HL-60/S4 treated with retinoic acid at 250 ng/mL for 4 days and 3 days (cell line): ENCODE measurements around the gene RLIM.
"Not testable (repeated sequence)": the region's sequence is repeated elsewhere in the genome, so short reads cannot be mapped to it uniquely, and the experiment has no call there.

Source experiments
- in situ Hi-C: fragments of 300-500 bp; cut with MboI; formaldehyde crosslinking; loops from 2 replicates; pipeline ENCODE4 v1.7.0; 2022; ENCODE audit warnings: low sequenced_read_pairs

Gene RLIM

GRCh38 chrX:74614093-74614909, at the start of gene RLIM:
Gene RLIM, minus strand, starts transcription at chrX:74614624. Its CDS starts 18,647 bp downstream, at chrX:74595977.
- in situ Hi-C loops = no loop called here

- in situ Hi-C loops = no loop called here
Measured at GRCh38 chrX:74656079-74656745, 41.8 kb upstream of the RLIM start.

- in situ Hi-C loops = not testable (repeated sequence)
Measured at GRCh38 chrX:74654953-74655352, 40.5 kb upstream of the RLIM start.

GRCh38 chrX:74636749-74637314, 22.4 kb upstream of the RLIM start:
- in situ Hi-C loops = no loop called here

- in situ Hi-C loops = no loop called here
Measured at GRCh38 chrX:74613370-74614092, 893 bp downstream of the RLIM start.

- in situ Hi-C loops = no loop called here
Measured at GRCh38 chrX:74606799-74607198, 7.6 kb downstream of the RLIM start.

GRCh38 chrX:74606342-74606741, 8.1 kb downstream of the RLIM start:
- in situ Hi-C loops = no loop called here

GRCh38 chrX:74603040-74603439, 11.4 kb downstream of the RLIM start:
- in situ Hi-C loops = no loop called here

- in situ Hi-C loops = no loop called here
Measured at GRCh38 chrX:74602142-74602541, 12.3 kb downstream of the RLIM start.

- in situ Hi-C loops = no loop called here
Measured at GRCh38 chrX:74593593-74593992, 20.8 kb downstream of the RLIM start.

- in situ Hi-C loops = no loop called here
Measured at GRCh38 chrX:74585766-74586165, 28.7 kb downstream of the RLIM start.

GRCh38 chrX:74579597-74580198, 34.7 kb downstream of the RLIM start:
- in situ Hi-C loops = no loop called here

GRCh38 chrX:74578137-74578536, 36.3 kb downstream of the RLIM start:
- in situ Hi-C loops = no loop called here

GRCh38 chrX:74557378-74557777, 57.0 kb downstream of the RLIM start:
- in situ Hi-C loops = no loop called here

GRCh38 chrX:74551934-74552333, 62.5 kb downstream of the RLIM start:
- in situ Hi-C loops = no loop called here

- in situ Hi-C loops = no loop called here
Measured at GRCh38 chrX:74550295-74550802, 64.1 kb downstream of the RLIM start.

- in situ Hi-C loops = no loop called here
Measured at GRCh38 chrX:74546984-74547383, 67.4 kb downstream of the RLIM start.

- in situ Hi-C loops = no loop called here
Measured at GRCh38 chrX:74545880-74546523, 68.4 kb downstream of the RLIM start.

- in situ Hi-C loops = no loop called here
Measured at GRCh38 chrX:74540635-74541249, 73.7 kb downstream of the RLIM start.
